Prostate gland (tissue), 2 donors: ENCODE data around the gene ADAM10.

ENCODE experiments used
- CTCF ChIP-seq, 4 experiments: fragments of 200-600 bp in 2 of 4; fragments of 450-650 bp in 2 of 4; sonication (generic) in 2 of 4; IDR thresholded peaks; 1 replicate in 3 of 4; 2 replicates in 1 of 4; pipeline ENCODE4 v1.5.1; 2016 to 2019; ENCODE audit warnings: antibody characterized with exemption in 4 of 4, mild to moderate bottlenecking in 2 of 4, moderate library complexity in 2 of 4
- POLR2AphosphoS5 ChIP-seq: sonication (generic); formaldehyde crosslinking; IDR thresholded peaks from one replicate; pipeline ENCODE4 v1.6.1; 2017; ENCODE audit warnings: antibody characterized with exemption

DNA sequence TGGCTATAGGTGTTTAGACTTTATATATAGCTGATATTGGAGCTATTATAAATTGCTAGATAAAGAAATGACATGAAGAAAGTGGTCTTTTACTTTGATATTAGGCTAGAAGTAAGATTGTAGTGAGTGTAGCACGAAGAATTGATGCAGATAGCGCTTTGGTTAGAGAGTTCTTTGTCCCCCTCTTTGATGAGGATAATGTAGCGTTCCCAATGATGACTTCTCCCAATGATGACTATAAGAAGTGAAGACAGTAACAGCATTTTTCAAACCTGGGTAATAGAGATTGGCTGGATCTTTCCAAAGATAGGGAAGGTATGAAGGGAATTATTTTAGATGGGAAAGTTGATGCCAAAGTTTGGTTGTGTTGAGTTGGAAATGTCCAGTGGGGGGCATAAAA, 25.9 kb upstream of the ADAM10 start:
- TF ChIP-seq CTCF (IDR thresholded peaks at IDR 0.05) (no peak), POLR2AphosphoS5 (no peak)
